Smooth muscle cell (in vitro differentiated cells): Measurements from ENCODE around the gene MBD6. TPM values are rescaled to one million over a fixed set of nuclear protein-coding genes. Genes with fewer than 3 reads are reported as not detected.

Experiments
- DNase-seq: peaks from one replicate; lab custom pipeline; 2025; ENCODE audit not compliant: unreplicated experiment; lab: John Stamatoyannopoulos, UW
- H2AFZ ChIP-seq: fragments of 200-600 bp; sonication (generic); 2 replicates; pipeline ENCODE4 v1.6.0; 2016; ENCODE audit warnings: antibody characterized with exemption, low read depth, mild to moderate bottlenecking
- H3F3A ChIP-seq: fragments of 200-600 bp; sonication (generic); 2 replicates; pipeline ENCODE4 v1.6.0; 2017; ENCODE audit warnings: antibody characterized with exemption, low read depth
- H3K27ac ChIP-seq: fragments of 200-600 bp; sonication (generic); 2 replicates; pipeline ENCODE4 v1.5.1; 2016; ENCODE audit warnings: low read depth, mild to moderate bottlenecking
- H3K27me3 ChIP-seq: fragments of 200-600 bp; sonication (generic); 2 replicates; pipeline ENCODE4 v1.6.1; 2016; ENCODE audit warnings: low read depth, mild to moderate bottlenecking
- H3K36me3 ChIP-seq: fragments of 200-600 bp; sonication (generic); 2 replicates; pipeline ENCODE4 v1.5.1; 2016; ENCODE audit warnings: low read depth
- H3K4me1 ChIP-seq: fragments of 200-600 bp; sonication (generic); 2 replicates; pipeline ENCODE4 v1.5.1; 2016; ENCODE audit warnings: low read depth
- H3K4me2 ChIP-seq: fragments of 200-600 bp; sonication (generic); 2 replicates; pipeline ENCODE4 v1.6.0; 2016; ENCODE audit warnings: mild to moderate bottlenecking
- H3K4me3 ChIP-seq: fragments of 200-600 bp; sonication (generic); 2 replicates; pipeline ENCODE4 v1.5.1; 2016; ENCODE audit warnings: mild to moderate bottlenecking
- H3K79me2 ChIP-seq: fragments of 200-600 bp; sonication (generic); 2 replicates; pipeline ENCODE4 v1.6.0; 2016; ENCODE audit warnings: low read depth, mild to moderate bottlenecking
- H3K9ac ChIP-seq: fragments of 200-600 bp; sonication (generic); 2 replicates; pipeline ENCODE4 v1.6.0; 2016; ENCODE audit warnings: low read depth
- H3K9me3 ChIP-seq: fragments of 200-600 bp; sonication (generic); replicated peaks from 2 replicates; pipeline ENCODE4 v1.5.1; 2016; ENCODE audit warnings: low read depth
- H4K20me1 ChIP-seq: fragments of 200-600 bp; sonication (generic); 2 replicates; pipeline ENCODE4 v1.6.0; 2016; ENCODE audit warnings: low read depth
- CTCF ChIP-seq: fragments of 200-600 bp; sonication (generic); IDR thresholded peaks from 2 replicates; pipeline ENCODE4 v1.5.1; 2017; ENCODE audit warnings: borderline replicate concordance, mild to moderate bottlenecking, antibody characterized with exemption; ENCODE audit not compliant: insufficient read depth, poor library complexity, severe bottlenecking
- WGBS: methylation state at CpG from one replicate; pipeline ENCODE4 v1.1.7; 2016; ENCODE audit warnings: low lambda C conversion rate; 5-methylcytosine and 5-hydroxymethylcytosine counted together
- polyA plus RNA-seq: library from polyadenylated mRNA; unstranded; fragments of >200 nt; fragmentation: Nextera tagmentation; extraction: Ambion mirVana; gene quantifications from 2 replicates; pipeline ENCODE4 v1.2.1, GENCODE V29; 2016
- total RNA-seq: library from RNA; depleted of rRNA; stranded (reverse); fragments of >200 nt; gene quantifications from 2 replicates; pipeline ENCODE4 v1.2.3, GENCODE V29; 2014

MBD6 gene
- total and polyA plus RNA-seq, 2 experiments from 2014 or later, result 3.7 to 11.7 TPM

DNA sequence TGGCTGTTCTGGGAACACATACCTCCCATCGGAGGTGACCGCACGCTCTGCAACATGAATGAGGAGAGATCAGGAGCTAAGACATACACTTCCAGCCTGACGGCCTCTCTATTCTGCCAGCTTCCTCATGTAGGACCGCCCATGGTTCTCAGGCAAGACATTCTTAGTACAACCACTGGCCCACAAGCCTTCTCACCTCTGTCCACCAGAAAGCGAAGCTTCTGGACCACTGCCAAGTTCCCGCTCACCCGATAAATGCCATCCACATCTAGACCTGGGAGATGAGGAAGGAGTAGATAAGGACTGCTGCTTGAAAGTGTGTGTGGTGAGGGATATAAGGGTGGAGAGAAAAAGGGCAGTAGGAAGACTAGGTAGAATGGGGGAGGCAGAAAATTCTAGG is 48.2 kb upstream of the MBD6 start:
- DNase-seq, result no peak
- WGBS, result 94% methylated on average over 8 of the region's 8 CpGs
- Histone ChIP-seq H3K4me1 (peaks cover 13% of the 10 kb centered on the region), H4K20me1 (no peaks in the 10 kb centered on the region), H3K27ac (no peak overlapping the region), H3K36me3 (no peaks in the 10 kb centered on the region), H3K4me3 (no peak overlapping the region), H3K4me2 (no peak overlapping the region), H3K27me3 (peaks cover 63% of the 10 kb centered on the region), H3K9me3 (no peaks in the 10 kb centered on the region), H3K79me2 (no peaks in the 10 kb centered on the region), H3K9ac (no peak overlapping the region), H2AFZ (no peak overlapping the region), H3F3A (no peaks in the 10 kb centered on the region)
- TF ChIP-seq CTCF, result no peak

GRCh38 chr12:57474862-57475261 is 47.8 kb upstream of the MBD6 start:
- no peak overlapping the region for H3K9ac ChIP-seq
- 65% methylated on average over 7 of the region's 7 CpGs for WGBS
- H3F3A ChIP-seq, result no peaks in the 10 kb centered on the region
- peak overlapping the region; percentile 44 for H3K4me3 ChIP-seq
- no peak overlapping the region for H2AFZ ChIP-seq
- no peak for TF ChIP-seq CTCF
- H3K9me3 ChIP-seq, result no peaks in the 10 kb centered on the region
- no peaks in the 10 kb centered on the region for H3K79me2 ChIP-seq
- peaks cover 13% of the 10 kb centered on the region for H3K4me1 ChIP-seq
- H3K27ac ChIP-seq, result no peak overlapping the region
- peaks cover 63% of the 10 kb centered on the region for H3K27me3 ChIP-seq
- no peaks in the 10 kb centered on the region for H4K20me1 ChIP-seq
- peak overlapping the region; percentile 84 for H3K4me2 ChIP-seq
- no peak for DNase-seq
- H3K36me3 ChIP-seq, result no peaks in the 10 kb centered on the region

- Histone ChIP-seq H3K79me2 (no peaks in the 10 kb centered on the region), H3F3A (no peaks in the 10 kb centered on the region), H3K9ac (no peak overlapping the region), H2AFZ (no peak overlapping the region), H3K4me1 (peaks cover 13% of the 10 kb centered on the region), H3K4me2 (peak overlapping the region; percentile 84), H4K20me1 (no peaks in the 10 kb centered on the region), H3K36me3 (no peaks in the 10 kb centered on the region), H3K27me3 (peaks cover 67% of the 10 kb centered on the region), H3K4me3 (peak overlapping the region; percentile 44), H3K9me3 (no peaks in the 10 kb centered on the region), H3K27ac (no peak overlapping the region)
- DNase-seq, result no peak
- 4% methylated on average over 50 of the region's 84 CpGs for WGBS
- no peak for TF ChIP-seq CTCF
These were observed 47.1 kb upstream of the MBD6 start for GRCh38 chr12:57475271-57476161.
